HUES6 (cell line): ENCODE results near the gene SUFU.
A peak's percentile ranks its signal among the peaks of the same experiment; 100 is the strongest.
"Not testable (repeated sequence)": the region's sequence is repeated elsewhere in the genome, so short reads cannot be mapped to it uniquely, and the experiment has no call there.

Experiments
- H3K27ac ChIP-seq: 2 replicates; pipeline ENCODE4 v1.7.0; 2013; ENCODE audit warnings: low read depth, mild to moderate bottlenecking, low read length, inconsistent platforms
- H3K27me3 ChIP-seq: 2 replicates; pipeline ENCODE4 v1.6.1; 2013; ENCODE audit warnings: low read length; ENCODE audit not compliant: control insufficient read depth, insufficient read depth
- H3K36me3 ChIP-seq: 2 replicates; pipeline ENCODE4 v1.6.1; 2013; ENCODE audit warnings: low read length; ENCODE audit not compliant: control insufficient read depth, insufficient read depth
- H3K4me1 ChIP-seq: 2 replicates; pipeline ENCODE4 v1.6.1; 2013; ENCODE audit warnings: low read length; ENCODE audit not compliant: control insufficient read depth, insufficient read depth
- H3K4me3 ChIP-seq: 2 replicates; pipeline ENCODE4 v1.5.1; 2013; ENCODE audit warnings: low read depth, low read length
- H3K9ac ChIP-seq: one replicate; pipeline ENCODE4 v1.6.1; 2013; ENCODE audit warnings: mild to moderate bottlenecking, low read length
- H3K9me3 ChIP-seq: 2 replicates; pipeline ENCODE4 v1.6.1; 2013; ENCODE audit warnings: low read depth, low read length; ENCODE audit not compliant: control insufficient read depth, insufficient read depth

SUFU gene

GRCh38 chr10:102656791-102657371 is 153.1 kb downstream of the SUFU start:
- no peaks in the 10 kb centered on the region for H3K27me3 ChIP-seq
- no peaks in the 10 kb centered on the region for H3K9me3 ChIP-seq
- peaks cover 20% of the 10 kb centered on the region; the same call in 1 of the 2 replicates for H3K4me1 ChIP-seq
- peaks cover 53% of the 10 kb centered on the region for H3K36me3 ChIP-seq
- no peak overlapping the region for H3K27ac ChIP-seq
- H3K9ac ChIP-seq, result no peak overlapping the region
- H3K4me3 ChIP-seq, result no peak overlapping the region

- H3K9me3 ChIP-seq, result no peaks in the 10 kb centered on the region
- peaks cover 49% of the 10 kb centered on the region for H3K36me3 ChIP-seq
- no peak overlapping the region for H3K4me3 ChIP-seq
- H3K9ac ChIP-seq, result no peak overlapping the region
- no peaks in the 10 kb centered on the region for H3K27me3 ChIP-seq
- H3K4me1 ChIP-seq, result peaks cover 16% of the 10 kb centered on the region; the same call in 1 of the 2 replicates
- no peak overlapping the region for H3K27ac ChIP-seq
Measured at GRCh38 chr10:102657451-102657850, 153.7 kb downstream of the SUFU start.

- no peaks in the 10 kb centered on the region for H3K9me3 ChIP-seq
- H3K27ac ChIP-seq, result no peak overlapping the region
- no peak overlapping the region for H3K4me3 ChIP-seq
- no peaks in the 10 kb centered on the region for H3K27me3 ChIP-seq
- peaks cover 16% of the 10 kb centered on the region; the same call in 1 of the 2 replicates for H3K4me1 ChIP-seq
- peaks cover 46% of the 10 kb centered on the region for H3K36me3 ChIP-seq
- H3K9ac ChIP-seq, result no peak overlapping the region
Measured at GRCh38 chr10:102657984-102658724, 154.4 kb downstream of the SUFU start.

GRCh38 chr10:102658802-102659201 is 155.0 kb downstream of the SUFU start:
- H3K9me3 ChIP-seq, result no peaks in the 10 kb centered on the region
- peaks cover 16% of the 10 kb centered on the region; the same call in 1 of the 2 replicates for H3K4me1 ChIP-seq
- no peaks in the 10 kb centered on the region for H3K27me3 ChIP-seq
- H3K27ac ChIP-seq, result no peak overlapping the region
- peaks cover 39% of the 10 kb centered on the region for H3K36me3 ChIP-seq
- no peak overlapping the region for H3K9ac ChIP-seq
- no peak overlapping the region for H3K4me3 ChIP-seq

GRCh38 chr10:102660888-102661657 is 157.3 kb downstream of the SUFU start:
- Histone ChIP-seq H3K4me3 (peak overlapping the region; percentile 32; the same call in 1 of the 2 replicates), H3K9ac (no peak overlapping the region), H3K36me3 (peaks cover 21% of the 10 kb centered on the region), H3K4me1 (peaks cover 16% of the 10 kb centered on the region; the same call in 1 of the 2 replicates), H3K27ac (no peak overlapping the region), H3K9me3 (no peaks in the 10 kb centered on the region), H3K27me3 (no peaks in the 10 kb centered on the region)

GRCh38 chr10:102661658-102662028 is 157.9 kb downstream of the SUFU start:
- Histone ChIP-seq H3K4me1 (peaks cover 16% of the 10 kb centered on the region; the same call in 1 of the 2 replicates), H3K4me3 (no peak overlapping the region), H3K27ac (no peak overlapping the region), H3K36me3 (peaks cover 15% of the 10 kb centered on the region), H3K27me3 (no peaks in the 10 kb centered on the region), H3K9ac (no peak overlapping the region), H3K9me3 (no peaks in the 10 kb centered on the region)

- no peak overlapping the region for H3K4me3 ChIP-seq
- no peaks in the 10 kb centered on the region for H3K36me3 ChIP-seq
- peaks cover 36% of the 10 kb centered on the region for H3K4me1 ChIP-seq
- H3K9ac ChIP-seq, result no peak overlapping the region
- H3K27me3 ChIP-seq, result no peaks in the 10 kb centered on the region
- H3K9me3 ChIP-seq, result no peaks in the 10 kb centered on the region
- H3K27ac ChIP-seq, result no peak overlapping the region
Measured at GRCh38 chr10:102665904-102666509, 162.2 kb downstream of the SUFU start.

- not testable (repeated sequence) for H3K4me3 ChIP-seq, H3K27ac ChIP-seq, H3K36me3 ChIP-seq, H3K9ac ChIP-seq, H3K9me3 ChIP-seq, H3K27me3 ChIP-seq
- peaks cover 32% of the 10 kb centered on the region for H3K4me1 ChIP-seq
Measured at GRCh38 chr10:102667411-102667810, 163.6 kb downstream of the SUFU start.

- no peaks in the 10 kb centered on the region for H3K36me3 ChIP-seq
- no peak overlapping the region for H3K9ac ChIP-seq
- H3K27ac ChIP-seq, result no peak overlapping the region
- no peak overlapping the region for H3K4me3 ChIP-seq
- H3K9me3 ChIP-seq, result no peaks in the 10 kb centered on the region
- H3K4me1 ChIP-seq, result peaks cover 36% of the 10 kb centered on the region
- no peaks in the 10 kb centered on the region for H3K27me3 ChIP-seq
Measured at GRCh38 chr10:102668326-102669107, 164.7 kb downstream of the SUFU start.

GRCh38 chr10:102669206-102670064 is 165.7 kb downstream of the SUFU start:
- Histone ChIP-seq H3K27me3 (no peaks in the 10 kb centered on the region), H3K27ac (no peak overlapping the region), H3K36me3 (no peaks in the 10 kb centered on the region), H3K4me1 (peaks cover 45% of the 10 kb centered on the region), H3K9me3 (no peaks in the 10 kb centered on the region), H3K4me3 (no peak overlapping the region), H3K9ac (no peak overlapping the region)
